ENCODE measurements around the gene CSRNP2. TPM values are rescaled to one million over a fixed set of nuclear protein-coding genes. Genes with fewer than 3 reads are reported as not detected.

Gene CSRNP2
- total RNA-seq, 6 donors from 2014 or later, result 20.3 to 29.6 (median 23.5) TPM

DNA sequence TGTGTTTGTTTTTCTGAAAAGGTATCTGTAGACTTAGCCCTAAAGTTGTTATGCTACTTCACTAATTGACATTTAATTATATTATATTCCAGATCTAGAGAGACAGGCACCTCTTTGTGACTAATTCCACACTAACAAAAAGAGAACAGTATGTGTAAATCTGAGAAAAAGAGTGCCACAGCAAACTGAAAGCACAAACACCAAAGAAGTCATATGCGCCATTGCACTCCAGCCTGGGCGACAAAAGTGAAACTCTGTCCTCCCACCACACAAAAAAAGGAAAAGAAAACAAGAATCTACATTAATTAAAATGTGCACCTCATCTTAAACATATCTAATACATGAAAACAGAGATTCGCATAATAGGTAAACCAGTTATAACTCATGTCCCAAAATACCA, 4.4 kb upstream of the CSRNP2 start:
- 87 to 94% methylated on average over 3 of the region's 3 CpGs for WGBS, 2 donors
- Histone ChIP-seq H3K27ac (no peak overlapping the region), H3K27me3 (no peaks in the 10 kb centered on the region), H3K9me3 (no peaks in the 10 kb centered on the region), H3K4me3 (no peak overlapping the region), H3K36me3 (peaks cover 0 to 14% (median 2%) of the 10 kb centered on the region in 4 donors), H3K4me1 (peaks cover 0 to 6% (median 5%) of the 10 kb centered on the region in 4 donors)
- DNase-seq, result no peak
- ATAC-seq (ENCODE audit: low FRiP score in 2 of 2), result no peak
- TF ChIP-seq POLR2A (IDR thresholded peaks at IDR 0.05) (no peak), EP300 (IDR thresholded peaks at IDR 0.05) (no peak), POLR2AphosphoS5 (IDR thresholded peaks at IDR 0.05) (no peak)
- TF ChIP-seq, protein P1, sequence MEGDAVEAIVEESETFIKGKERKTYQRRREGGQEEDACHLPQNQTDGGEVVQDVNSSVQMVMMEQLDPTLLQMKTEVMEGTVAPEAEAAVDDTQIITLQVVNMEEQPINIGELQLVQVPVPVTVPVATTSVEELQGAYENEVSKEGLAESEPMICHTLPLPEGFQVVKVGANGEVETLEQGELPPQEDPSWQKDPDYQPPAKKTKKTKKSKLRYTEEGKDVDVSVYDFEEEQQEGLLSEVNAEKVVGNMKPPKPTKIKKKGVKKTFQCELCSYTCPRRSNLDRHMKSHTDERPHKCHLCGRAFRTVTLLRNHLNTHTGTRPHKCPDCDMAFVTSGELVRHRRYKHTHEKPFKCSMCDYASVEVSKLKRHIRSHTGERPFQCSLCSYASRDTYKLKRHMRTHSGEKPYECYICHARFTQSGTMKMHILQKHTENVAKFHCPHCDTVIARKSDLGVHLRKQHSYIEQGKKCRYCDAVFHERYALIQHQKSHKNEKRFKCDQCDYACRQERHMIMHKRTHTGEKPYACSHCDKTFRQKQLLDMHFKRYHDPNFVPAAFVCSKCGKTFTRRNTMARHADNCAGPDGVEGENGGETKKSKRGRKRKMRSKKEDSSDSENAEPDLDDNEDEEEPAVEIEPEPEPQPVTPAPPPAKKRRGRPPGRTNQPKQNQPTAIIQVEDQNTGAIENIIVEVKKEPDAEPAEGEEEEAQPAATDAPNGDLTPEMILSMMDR (IDR thresholded peaks at IDR 0.05), result no peak

DNA sequence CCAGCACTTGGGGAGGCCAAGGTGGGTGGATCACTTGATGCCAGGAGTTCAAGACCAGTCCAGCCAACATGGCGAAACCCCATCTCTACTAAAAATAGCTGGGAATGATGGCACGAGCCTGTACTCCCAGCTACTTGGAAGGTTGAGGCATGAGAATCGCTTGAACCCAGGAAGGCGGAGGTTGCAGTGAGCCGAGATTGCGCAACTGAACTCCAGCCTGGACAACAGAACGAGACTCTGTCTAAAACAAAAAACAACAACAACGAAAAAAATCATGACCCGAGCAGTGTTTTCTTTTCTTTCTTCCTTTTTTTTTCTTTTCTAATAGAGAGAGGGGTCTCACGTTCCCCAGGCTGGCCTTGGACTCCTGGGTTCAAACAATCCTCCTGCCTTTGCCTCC, 3.5 kb upstream of the CSRNP2 start:
- 91 to 92% methylated on average over 10 of the region's 10 CpGs for WGBS, 2 donors
- no peak for ATAC-seq (ENCODE audit: low FRiP score in 2 of 2)
- Histone ChIP-seq H3K36me3 (peaks cover 0 to 6% (median under 1%) of the 10 kb centered on the region in 4 donors), H3K9me3 (no peaks in the 10 kb centered on the region), H3K4me3 (no peak overlapping the region), H3K27ac (no peak overlapping the region), H3K27me3 (no peaks in the 10 kb centered on the region), H3K4me1 (peaks cover 6 to 14% (median 11%) of the 10 kb centered on the region in 4 donors)
- no peak for DNase-seq
- TF ChIP-seq, protein P1 (IDR thresholded peaks at IDR 0.05), result no peak
- TF ChIP-seq EP300 (IDR thresholded peaks at IDR 0.05), result no peak
- no peak for TF ChIP-seq POLR2A (IDR thresholded peaks at IDR 0.05)
- TF ChIP-seq POLR2AphosphoS5 (IDR thresholded peaks at IDR 0.05), result no peak

DNA sequence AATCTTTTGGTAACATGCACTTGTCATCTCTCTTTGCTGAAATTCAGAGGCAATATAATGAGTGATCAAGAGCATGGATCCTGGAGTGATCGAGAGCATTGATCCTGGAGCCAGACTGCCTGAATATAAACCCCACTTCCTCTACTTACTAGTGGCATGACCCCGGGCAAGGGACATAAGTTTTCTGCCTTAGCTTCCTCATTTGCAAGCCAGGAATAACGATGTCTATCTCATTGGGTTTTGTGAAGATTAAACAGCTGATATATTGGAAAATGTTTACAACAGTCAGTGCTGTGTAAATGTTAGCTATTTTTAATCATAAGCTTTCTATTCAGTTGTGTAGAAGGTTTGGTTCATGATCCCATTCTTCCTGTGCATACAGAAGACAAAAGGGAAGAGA, 2.4 kb upstream of the CSRNP2 start:
- 49 to 55% methylated on average over 3 of the region's 3 CpGs for WGBS, 2 donors
- H3K4me3 ChIP-seq, result no peak overlapping the region
- no peak overlapping the region for H3K27ac ChIP-seq
- no peaks in the 10 kb centered on the region for H3K27me3 ChIP-seq
- DNase-seq (no peak), ATAC-seq (ENCODE audit: low FRiP score in 2 of 2) (no peak)
- H3K36me3 ChIP-seq, result no peaks in the 10 kb centered on the region
- no peaks in the 10 kb centered on the region for H3K9me3 ChIP-seq
- peaks cover 12 to 22% (median 17%) of the 10 kb centered on the region in 4 donors for H3K4me1 ChIP-seq
- TF ChIP-seq POLR2AphosphoS5 (IDR thresholded peaks at IDR 0.05) (no peak), POLR2A (IDR thresholded peaks at IDR 0.05) (no peak), EP300 (IDR thresholded peaks at IDR 0.05) (no peak)
- TF ChIP-seq, protein P1 (IDR thresholded peaks at IDR 0.05), result no peak

DNA sequence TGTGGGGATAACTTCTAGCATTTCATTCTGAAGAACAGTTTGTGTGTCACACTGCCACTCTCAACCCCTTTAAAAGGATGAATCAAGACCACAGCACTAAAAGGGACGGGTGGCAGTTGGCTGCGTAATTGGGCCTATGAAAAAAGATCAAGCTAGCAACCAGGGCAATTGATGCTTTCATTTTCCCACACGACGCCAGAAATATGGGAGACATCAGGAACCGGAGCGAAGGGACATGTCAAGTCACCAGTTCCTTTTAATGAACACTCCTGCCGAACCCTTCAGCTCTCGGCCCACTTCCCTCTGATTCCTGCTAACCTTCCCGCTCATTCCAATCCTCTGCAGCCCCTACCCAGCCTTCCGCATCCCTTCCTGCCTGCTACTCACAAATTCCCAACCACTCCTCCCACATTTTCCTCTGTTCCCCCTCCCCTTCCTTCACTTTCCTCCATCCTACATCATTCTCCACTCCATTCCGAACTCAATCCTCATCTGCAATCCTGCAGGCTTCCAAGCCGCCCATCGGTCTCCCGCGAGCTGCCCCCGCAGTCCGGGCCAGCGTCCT, 753 bp downstream of the CSRNP2 start:
- peaks cover 16 to 31% (median 20%) of the 10 kb centered on the region in 4 donors for H3K4me1 ChIP-seq
- peak overlapping the region; percentile 91 to 97 (median 93) for H3K27ac ChIP-seq
- no peaks in the 10 kb centered on the region for H3K9me3 ChIP-seq
- no peaks in the 10 kb centered on the region for H3K27me3 ChIP-seq
- no peaks in the 10 kb centered on the region for H3K36me3 ChIP-seq
- peak overlapping the region; percentile 78 to 85 (median 82) for H3K4me3 ChIP-seq
- DNase-seq (peak in 1 of 2 donors; percentile 26), ATAC-seq (ENCODE audit: low FRiP score in 2 of 2) (peak in 1 of 2 donors; percentile 50)
- no peak for TF ChIP-seq POLR2A (IDR thresholded peaks at IDR 0.05)
- TF ChIP-seq POLR2AphosphoS5 (IDR thresholded peaks at IDR 0.05), result no peak
- no peak for TF ChIP-seq EP300 (IDR thresholded peaks at IDR 0.05)
- TF ChIP-seq, protein P1 (IDR thresholded peaks at IDR 0.05), result no peak
- WGBS, 2 donors, result 2 to 3% methylated on average over 18 of the region's 18 CpGs

DNA sequence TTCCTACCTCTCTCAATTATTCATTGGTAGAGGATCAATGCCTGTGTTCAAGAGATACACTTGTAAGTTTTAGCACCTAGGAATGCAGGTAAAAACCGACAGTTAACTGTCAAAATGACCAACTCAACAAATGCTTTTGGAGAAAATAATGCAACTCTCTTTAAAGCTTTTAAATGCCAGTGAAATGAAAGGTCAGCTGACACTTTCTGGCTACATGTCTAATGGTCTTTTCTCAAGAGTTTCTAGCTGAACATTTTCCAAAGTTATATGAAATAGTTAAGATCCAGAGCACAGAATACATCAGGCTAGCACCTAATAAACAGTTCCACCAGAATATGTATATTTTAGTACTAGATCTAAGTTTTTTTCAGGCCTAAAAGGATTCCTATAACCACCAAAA, 2.0 kb downstream of the CSRNP2 start:
- Histone ChIP-seq H3K4me1 (peaks cover 18 to 39% (median 20%) of the 10 kb centered on the region in 4 donors), H3K4me3 (no peak overlapping the region), H3K27ac (peak overlapping the region in 1 of 4 donors; percentile 42), H3K9me3 (no peaks in the 10 kb centered on the region), H3K27me3 (no peaks in the 10 kb centered on the region), H3K36me3 (no peaks in the 10 kb centered on the region)
- WGBS, 2 donors, result 52 to 74% methylated on average over 1 of the region's 1 CpG
- ATAC-seq (ENCODE audit: low FRiP score in 2 of 2), result no peak
- DNase-seq, result no peak
- TF ChIP-seq POLR2AphosphoS5 (IDR thresholded peaks at IDR 0.05) (no peak), POLR2A (IDR thresholded peaks at IDR 0.05) (no peak), EP300 (IDR thresholded peaks at IDR 0.05) (no peak)
- TF ChIP-seq, protein P1 (IDR thresholded peaks at IDR 0.05), result no peak
